NB4 (cell line): ENCODE measurements around the gene AUTS2.

ENCODE experiments used
- POLR2A ChIP-seq: IDR thresholded peaks from 2 replicates; pipeline ENCODE4 v1.6.1; 2011; ENCODE audit warnings: mild to moderate bottlenecking; ENCODE audit not compliant: insufficient read length; ENCODE audit errors: extremely low read depth
- TF ChIP-seq, protein P1 (sequence below): IDR thresholded peaks from 2 replicates; pipeline ENCODE4 v1.6.1; 2011; ENCODE audit warnings: low read depth, low read length

DNA sequence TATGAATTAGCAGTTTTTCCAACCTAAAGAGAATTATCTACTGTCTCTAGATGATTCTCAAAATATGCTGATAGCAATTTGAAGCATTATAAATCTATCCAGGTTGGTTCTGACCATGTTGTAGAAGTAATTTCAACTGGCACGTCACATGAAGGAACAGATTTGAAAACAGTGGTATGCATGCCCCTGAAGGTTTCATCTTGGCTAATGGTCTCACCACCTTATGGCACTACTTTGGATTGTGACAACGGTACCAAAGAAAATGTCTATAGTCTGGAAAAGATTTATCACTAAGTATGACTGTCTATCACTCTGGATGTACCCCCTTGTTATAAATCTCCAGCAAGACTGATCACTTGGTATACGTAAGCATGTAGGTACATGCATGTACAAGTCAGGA lies 810.6 kb downstream of the AUTS2 start:
- TF ChIP-seq, protein P1, sequence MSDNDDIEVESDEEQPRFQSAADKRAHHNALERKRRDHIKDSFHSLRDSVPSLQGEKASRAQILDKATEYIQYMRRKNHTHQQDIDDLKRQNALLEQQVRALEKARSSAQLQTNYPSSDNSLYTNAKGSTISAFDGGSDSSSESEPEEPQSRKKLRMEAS, result no peak
- TF ChIP-seq POLR2A, result no peak
